Trophoblast cell (in vitro differentiated cells and primary cell): ENCODE measurements around the gene ASIC3.

Experiments used
- DNase-seq, 2 donors: peaks; one replicate each; pipeline ENCODE4 v3.0.0-alpha.2; 2016
- H2AFZ ChIP-seq: 2 replicates; pipeline ENCODE4 v1.6.1; 2013; ENCODE audit warnings: low read length, moderate library complexity, mild to moderate bottlenecking; ENCODE audit not compliant: insufficient read depth, poor library complexity
- H2AK5ac ChIP-seq: 2 replicates; pipeline ENCODE4 v1.6.1; 2013; ENCODE audit warnings: mild to moderate bottlenecking, low read length
- H2BK120ac ChIP-seq: 2 replicates; pipeline ENCODE4 v1.6.1; 2013; ENCODE audit warnings: low read length, mild to moderate bottlenecking, moderate library complexity; ENCODE audit not compliant: insufficient read depth, poor library complexity
- H2BK12ac ChIP-seq: 2 replicates; pipeline ENCODE4 v1.6.1; 2013; ENCODE audit warnings: mild to moderate bottlenecking, low read length, moderate library complexity
- H2BK5ac ChIP-seq: 2 replicates; pipeline ENCODE4 v1.6.1; 2013; ENCODE audit warnings: low read length, low read depth, moderate library complexity, mild to moderate bottlenecking; ENCODE audit not compliant: poor library complexity
- H3K14ac ChIP-seq: 2 replicates; pipeline ENCODE4 v1.6.1; 2013; ENCODE audit warnings: mild to moderate bottlenecking, low read length
- H3K18ac ChIP-seq: 2 replicates; pipeline ENCODE4 v1.6.1; 2013; ENCODE audit warnings: mild to moderate bottlenecking, low read length
- H3K23ac ChIP-seq: 2 replicates; pipeline ENCODE4 v1.6.1; 2013; ENCODE audit warnings: low read length
- H3K27ac ChIP-seq: 2 replicates; pipeline ENCODE4 v1.5.1; 2013; ENCODE audit warnings: low read depth, mild to moderate bottlenecking, inconsistent platforms, low read length, moderate library complexity
- H3K27me3 ChIP-seq: 2 replicates; pipeline ENCODE4 v1.6.1; 2013; ENCODE audit warnings: inconsistent platforms, mild to moderate bottlenecking, low read length, moderate library complexity; ENCODE audit not compliant: insufficient read depth
- H3K36me3 ChIP-seq, 2 experiments: 1 replicate in 1 of 2; 2 replicates in 1 of 2; pipeline ENCODE4 v1.6.1; 2013; ENCODE audit warnings: low read length in 2 of 2, mild to moderate bottlenecking in 2 of 2, moderate library complexity in 1 of 2; ENCODE audit not compliant: insufficient read depth in 2 of 2, control insufficient read depth in 1 of 2
- H3K4ac ChIP-seq: 2 replicates; pipeline ENCODE4 v1.6.1; 2013; ENCODE audit warnings: low read depth, mild to moderate bottlenecking, low read length, moderate library complexity
- H3K4me1 ChIP-seq, 2 experiments: 1 replicate in 1 of 2; 2 replicates in 1 of 2; pipeline ENCODE4 v1.6.1; 2013; ENCODE audit warnings: low read length in 2 of 2, mild to moderate bottlenecking in 2 of 2, moderate library complexity in 1 of 2; ENCODE audit not compliant: insufficient read depth in 2 of 2, control insufficient read depth in 1 of 2
- H3K4me2 ChIP-seq: 2 replicates; pipeline ENCODE4 v1.6.1; 2013; ENCODE audit warnings: inconsistent platforms, mild to moderate bottlenecking, low read length, moderate library complexity
- H3K4me3 ChIP-seq: 2 replicates; pipeline ENCODE4 v1.5.1; 2013; ENCODE audit warnings: mild to moderate bottlenecking, low read depth, low read length, inconsistent platforms
- H3K79me1 ChIP-seq: one replicate; pipeline ENCODE4 v1.6.1; 2013; ENCODE audit warnings: low read length
- H3K79me2 ChIP-seq: 2 replicates; pipeline ENCODE4 v1.6.1; 2013; ENCODE audit warnings: low read length, mild to moderate bottlenecking; ENCODE audit not compliant: control insufficient read depth, insufficient read depth, poor library complexity
- H3K9ac ChIP-seq: 2 replicates; pipeline ENCODE4 v1.6.1; 2013; ENCODE audit warnings: mild to moderate bottlenecking, low read length
- H3K9me3 ChIP-seq: 2 replicates; pipeline ENCODE4 v1.6.1; 2013; ENCODE audit warnings: low read depth, mild to moderate bottlenecking, control low read depth, inconsistent platforms, low read length; ENCODE audit not compliant: insufficient read depth
- H4K12ac ChIP-seq: 2 replicates; pipeline ENCODE4 v1.6.1; 2013; ENCODE audit warnings: low read depth, mild to moderate bottlenecking, low read length, moderate library complexity
- H4K8ac ChIP-seq: 2 replicates; pipeline ENCODE4 v1.6.1; 2013; ENCODE audit warnings: low read depth, mild to moderate bottlenecking, low read length, moderate library complexity
- H4K91ac ChIP-seq: one replicate; pipeline ENCODE4 v1.6.1; 2013; ENCODE audit warnings: low read depth, mild to moderate bottlenecking, low read length, moderate library complexity
- WGBS: extraction: QIAGEN DNeasy Blood & Tissue Kit; methylation state at CpG from one replicate; pipeline ENCODE4 v1.1.7; 2013; ENCODE audit warnings: missing lambda C conversion rate; ENCODE audit not compliant: insufficient read length, insufficient coverage; ENCODE audit errors: extremely low coverage; 5-methylcytosine and 5-hydroxymethylcytosine counted together

The ASIC3 gene

DNA sequence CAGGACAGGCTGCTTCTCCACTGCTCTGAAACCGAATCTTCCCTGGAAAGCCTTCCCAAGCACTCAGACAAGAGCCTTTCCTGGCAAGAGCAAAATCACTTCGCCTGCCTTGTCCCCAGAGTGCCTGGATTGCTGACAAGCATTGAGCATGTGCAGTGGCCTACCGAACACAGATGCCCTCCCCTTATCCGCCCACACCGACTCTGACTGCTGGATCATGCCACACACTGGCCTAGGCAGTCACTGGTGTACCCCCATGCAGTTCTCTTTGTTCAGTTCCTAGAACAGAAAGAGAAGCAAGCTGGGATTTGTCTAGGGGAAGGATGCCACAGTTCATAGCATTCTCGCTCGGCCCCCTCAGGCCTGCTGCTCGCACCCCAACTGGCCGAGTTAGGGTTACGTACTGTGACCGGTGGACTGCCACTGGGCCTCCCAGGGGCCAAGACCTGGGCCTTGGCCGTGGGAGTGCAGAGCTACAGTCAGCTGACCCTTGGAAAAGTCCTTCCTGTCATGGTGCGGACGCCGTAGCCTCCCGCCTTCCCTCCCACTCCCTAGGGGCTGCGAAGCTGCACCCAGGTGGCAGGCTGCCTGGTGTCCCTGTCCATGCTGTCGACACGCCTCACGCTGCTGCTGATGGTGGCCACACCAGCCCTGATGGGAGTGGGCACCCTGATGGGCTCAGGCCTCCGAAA, 13.2 kb upstream of the ASIC3 start:
- Histone ChIP-seq H3K14ac (no peak overlapping the region), H4K12ac (no peak overlapping the region), H3K18ac (no peak overlapping the region), H3K4me2 (no peak overlapping the region), H2BK12ac (no peak overlapping the region), H4K8ac (no peak overlapping the region), H2AK5ac (no peak overlapping the region), H4K91ac (no peak overlapping the region), H3K9me3 (peaks cover 1% of the 10 kb centered on the region), H3K79me1 (peaks cover 11% of the 10 kb centered on the region), H3K79me2 (no peaks in the 10 kb centered on the region), H2BK5ac (no peak overlapping the region), H3K27ac (no peak overlapping the region), H3K9ac (no peak overlapping the region), H3K4me1 (peaks cover 17 to 19% of the 10 kb centered on the region in 2 experiments), H3K23ac (no peak overlapping the region), H2AFZ (no peak overlapping the region), H3K36me3 (peaks cover 38 to 45% of the 10 kb centered on the region in 2 experiments), H3K27me3 (no peaks in the 10 kb centered on the region), H3K4ac (no peak overlapping the region), H2BK120ac (no peak overlapping the region), H3K4me3 (no peak overlapping the region)
- WGBS: no CpG with 5 or more reads among the region's 21 CpGs
- no peak for DNase-seq

DNA sequence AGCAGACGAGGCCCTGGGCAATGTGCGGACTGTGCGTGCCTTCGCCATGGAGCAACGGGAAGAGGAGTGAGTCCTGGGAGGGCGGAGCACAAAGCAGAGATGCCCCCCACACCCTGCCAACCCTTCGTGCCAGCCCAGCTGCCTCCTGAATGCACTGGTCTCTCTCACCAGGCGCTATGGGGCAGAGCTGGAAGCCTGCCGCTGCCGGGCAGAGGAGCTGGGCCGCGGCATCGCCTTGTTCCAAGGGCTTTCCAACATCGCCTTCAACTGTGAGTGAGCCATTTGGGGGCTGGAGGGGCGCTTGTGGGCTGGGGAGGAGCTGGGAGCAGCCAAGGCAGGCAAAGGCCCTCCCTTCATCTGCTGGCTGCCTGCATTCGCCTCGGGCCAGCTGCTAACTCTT, 12.4 kb upstream of the ASIC3 start:
- no CpG with 5 or more reads among the region's 17 CpGs for whole genome bisulfite sequencing
- H3K23ac ChIP-seq: no peak overlapping the region
- H3K79me1 ChIP-seq: peaks cover 13% of the 10 kb centered on the region
- H3K4me1 ChIP-seq: peaks cover 19 to 21% of the 10 kb centered on the region in 2 experiments
- no peak overlapping the region for H2BK120ac ChIP-seq
- H3K27ac ChIP-seq: no peak overlapping the region
- no peak overlapping the region for H2AK5ac ChIP-seq
- H3K27me3 ChIP-seq: no peaks in the 10 kb centered on the region
- H3K9ac ChIP-seq: no peak overlapping the region
- no peak overlapping the region for H4K8ac ChIP-seq
- H2BK12ac ChIP-seq: no peak overlapping the region
- peaks cover 1% of the 10 kb centered on the region for H3K9me3 ChIP-seq
- no peak overlapping the region for H3K18ac ChIP-seq
- no peak overlapping the region for H2AFZ ChIP-seq
- no peak overlapping the region for H3K4me2 ChIP-seq
- no peak overlapping the region for H4K12ac ChIP-seq
- no peak overlapping the region for H3K4ac ChIP-seq
- H2BK5ac ChIP-seq: no peak overlapping the region
- DNase-seq: no peak
- no peaks in the 10 kb centered on the region for H3K79me2 ChIP-seq
- H3K4me3 ChIP-seq: no peak overlapping the region
- no peak overlapping the region for H3K14ac ChIP-seq
- H3K36me3 ChIP-seq: peaks cover 38 to 45% of the 10 kb centered on the region in 2 experiments
- H4K91ac ChIP-seq: no peak overlapping the region

DNA sequence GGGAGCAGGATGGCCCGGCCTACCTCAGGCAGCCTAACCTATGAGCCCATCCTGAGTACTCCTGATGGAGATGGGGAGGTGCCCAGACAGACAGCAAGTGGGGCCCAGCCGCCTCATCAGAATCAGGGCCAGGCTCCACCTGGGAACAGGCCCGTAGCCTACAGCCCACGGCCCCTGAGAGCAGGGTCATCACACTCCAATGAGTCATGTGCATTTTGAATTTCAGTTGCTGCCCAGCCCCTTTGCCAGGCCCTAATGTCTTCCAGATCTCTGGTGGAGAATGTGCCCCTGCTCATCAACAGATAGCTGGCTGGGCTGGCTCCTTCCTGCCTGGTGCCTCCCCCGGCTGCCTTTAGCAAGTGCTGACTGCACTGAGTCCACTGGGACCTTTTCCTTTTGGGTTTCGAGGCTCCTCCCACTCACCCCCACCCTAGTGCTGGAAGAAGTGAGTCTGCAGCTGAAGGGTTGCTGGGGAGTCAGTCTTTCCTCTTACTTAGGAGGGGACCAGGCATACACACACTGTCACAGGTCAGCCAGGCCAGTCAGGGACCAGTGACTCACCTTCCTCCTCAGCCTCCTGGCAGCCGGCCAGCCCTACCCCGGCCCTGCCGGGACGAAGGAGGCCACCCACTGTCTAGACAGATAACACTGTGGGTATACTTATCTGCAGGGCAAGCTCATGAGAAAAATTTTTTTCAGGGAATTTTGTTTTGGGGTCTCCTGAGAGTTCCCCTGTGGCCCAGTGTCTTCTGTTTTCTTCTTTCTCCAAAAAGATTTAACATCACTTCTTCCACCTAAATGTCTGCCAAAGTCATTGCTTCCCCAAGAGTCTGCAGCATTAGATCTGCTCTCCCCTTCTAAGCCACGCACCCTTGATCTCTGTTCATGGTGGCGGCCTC, 9.1 kb upstream of the ASIC3 start:
- peak overlapping the region; percentile 64 for H2BK5ac ChIP-seq
- no CpG with 5 or more reads among the region's 12 CpGs for WGBS
- no peak overlapping the region for H3K9ac ChIP-seq
- no peaks in the 10 kb centered on the region for H3K27me3 ChIP-seq
- H3K4me1 ChIP-seq: peaks cover 19 to 21% of the 10 kb centered on the region in 2 experiments
- peak overlapping the region; percentile 40 for H3K18ac ChIP-seq
- peak overlapping the region; percentile 42 for H2BK12ac ChIP-seq
- peak overlapping the region; percentile 87 for H3K27ac ChIP-seq
- peak overlapping the region; percentile 65 for H2BK120ac ChIP-seq
- H3K4ac ChIP-seq: peak overlapping the region; percentile 13
- H4K12ac ChIP-seq: no peak overlapping the region
- H3K4me2 ChIP-seq: no peak overlapping the region
- peaks cover 1% of the 10 kb centered on the region for H3K9me3 ChIP-seq
- peaks cover 13% of the 10 kb centered on the region for H3K79me1 ChIP-seq
- peak overlapping the region; percentile 25 for H4K8ac ChIP-seq
- no peak overlapping the region for H3K23ac ChIP-seq
- no peaks in the 10 kb centered on the region for H3K79me2 ChIP-seq
- peak; percentile 66 to 70 for DNase-seq
- no peak overlapping the region for H2AFZ ChIP-seq
- H4K91ac ChIP-seq: peak overlapping the region; percentile 74
- peaks cover 42 to 55% of the 10 kb centered on the region in 2 experiments for H3K36me3 ChIP-seq
- peak overlapping the region; percentile 41 for H3K14ac ChIP-seq
- no peak overlapping the region for H3K4me3 ChIP-seq
- peak overlapping the region; percentile 31 for H2AK5ac ChIP-seq

DNA sequence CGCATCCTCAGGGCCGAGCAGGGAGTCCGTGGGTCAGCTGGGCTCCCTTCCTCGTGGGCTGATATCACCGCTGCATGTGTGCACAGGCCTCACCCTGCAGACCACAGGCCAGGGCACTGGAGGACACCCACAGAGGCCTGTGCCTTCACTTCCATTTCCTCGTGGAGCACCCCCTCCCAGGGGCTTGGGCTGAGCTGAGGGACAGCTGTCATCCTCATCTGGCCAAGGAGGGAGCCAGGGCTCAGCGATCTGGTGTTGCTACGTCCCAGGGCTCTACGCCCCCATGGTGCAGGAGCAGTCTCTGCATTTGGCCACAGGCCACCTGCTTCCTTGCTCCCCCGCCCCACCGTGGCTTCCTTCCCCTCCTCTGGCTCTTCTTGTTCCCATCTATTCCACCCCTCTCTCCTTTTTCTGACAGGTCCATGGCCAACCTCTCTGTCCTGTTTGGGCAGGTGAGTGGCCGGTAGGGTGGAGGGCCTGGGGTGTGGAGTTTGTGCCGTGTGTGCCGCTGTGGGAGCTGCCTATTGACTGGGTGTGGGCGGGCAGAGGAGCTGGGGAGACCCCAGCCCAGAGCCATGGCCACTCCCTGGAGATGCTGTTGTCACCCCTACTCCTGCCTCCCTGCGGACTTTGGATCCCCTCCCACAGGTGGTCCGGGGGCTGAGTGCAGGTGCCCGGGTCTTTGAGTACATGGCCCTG, 8.3 kb upstream of the ASIC3 start:
- no peak overlapping the region for H3K4me3 ChIP-seq
- peak overlapping the region; percentile 41 for H3K14ac ChIP-seq
- peaks cover 40 to 49% of the 10 kb centered on the region in 2 experiments for H3K36me3 ChIP-seq
- no peak overlapping the region for H4K12ac ChIP-seq
- peak overlapping the region; percentile 25 for H4K8ac ChIP-seq
- H2BK5ac ChIP-seq: peak overlapping the region; percentile 64
- peak overlapping the region; percentile 42 for H2BK12ac ChIP-seq
- no peak overlapping the region for H3K23ac ChIP-seq
- no CpG with 5 or more reads among the region's 18 CpGs for WGBS
- no peak overlapping the region for H2AFZ ChIP-seq
- H2AK5ac ChIP-seq: peak overlapping the region; percentile 31
- no peaks in the 10 kb centered on the region for H3K79me2 ChIP-seq
- no peak for DNase-seq
- peak overlapping the region; percentile 12 for H3K4ac ChIP-seq
- peaks cover 1% of the 10 kb centered on the region for H3K9me3 ChIP-seq
- no peak overlapping the region for H3K4me2 ChIP-seq
- H3K27ac ChIP-seq: peak overlapping the region; percentile 76
- H2BK120ac ChIP-seq: peak overlapping the region; percentile 65
- no peak overlapping the region for H3K9ac ChIP-seq
- peak overlapping the region; percentile 74 for H4K91ac ChIP-seq
- H3K27me3 ChIP-seq: no peaks in the 10 kb centered on the region
- H3K4me1 ChIP-seq: peaks cover 19 to 21% of the 10 kb centered on the region in 2 experiments
- peaks cover 13% of the 10 kb centered on the region for H3K79me1 ChIP-seq
- H3K18ac ChIP-seq: peak overlapping the region; percentile 33
